Measurements from ENCODE around the gene MATK. TPM values are rescaled to one million over a fixed set of nuclear protein-coding genes. Genes with fewer than 3 reads are reported as not detected.

Gene MATK
- total and polyA plus RNA-seq, 2 donors from 2014 or later: 2.7 to 4.2 TPM

DNA sequence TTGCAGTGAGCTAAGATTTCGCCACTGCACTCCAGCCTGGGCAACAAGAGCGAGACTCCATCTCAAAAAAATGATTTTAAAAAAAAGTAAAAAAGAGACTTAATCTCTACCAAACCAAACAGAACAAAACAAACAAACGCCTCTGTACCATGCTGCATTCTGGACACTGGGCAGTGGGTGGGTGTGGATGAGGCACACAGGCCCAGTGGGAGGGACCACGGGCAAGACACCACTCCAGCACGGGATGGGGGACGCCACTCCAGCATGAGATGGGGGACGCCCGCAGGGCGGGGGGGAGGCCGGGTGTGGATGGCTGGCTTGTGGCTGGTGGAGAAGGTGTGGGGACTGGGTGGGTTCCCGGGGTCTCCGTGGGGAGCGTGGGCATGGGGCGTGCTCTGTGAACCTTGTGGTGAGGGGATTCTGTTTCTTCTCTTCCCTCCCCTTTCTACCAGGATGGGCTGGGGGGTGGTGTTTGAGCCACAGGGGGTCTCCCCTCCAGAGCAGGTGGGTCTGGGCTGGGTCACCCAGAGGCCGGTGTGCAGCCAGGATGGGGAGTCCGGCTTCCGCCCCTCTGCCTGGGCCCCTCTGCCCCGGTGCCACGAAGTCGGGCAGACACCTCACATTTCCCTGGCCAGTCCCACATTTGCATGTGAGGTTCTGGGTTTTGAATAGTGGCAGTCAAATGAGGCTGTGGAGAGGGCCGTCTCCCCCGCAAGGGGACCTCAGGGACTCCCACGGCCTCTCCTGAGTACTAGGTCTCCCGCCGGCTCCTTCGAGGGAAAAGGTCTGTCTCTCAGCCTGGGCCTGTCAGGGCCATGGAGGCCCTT, 23.9 kb upstream of the MATK start:
- no peaks in the 10 kb centered on the region for H3K27me3 ChIP-seq (ENCODE audit: control insufficient read depth, insufficient read depth, low read length)
- no peak for DNase-seq
- no peak overlapping the region for H3K9ac ChIP-seq (ENCODE audit: low read length in 3 of 3)
- H3K27ac ChIP-seq (ENCODE audit: low read depth in 2 of 2, low read length in 2 of 2): no peak overlapping the region
- peaks cover 0 to 14% (median 0%) of the 10 kb centered on the region in 3 donors for H3K4me1 ChIP-seq (ENCODE audit: control insufficient read depth in 2 of 3, insufficient read depth in 2 of 3, low read depth in 1 of 3, low read length in 3 of 3)
- H3K9me3 ChIP-seq (ENCODE audit: control insufficient read depth in 2 of 3, insufficient read depth in 1 of 3, low read length in 3 of 3): no peaks in the 10 kb centered on the region
- no peak for FAIRE-seq
- TF ChIP-seq, protein P1, sequence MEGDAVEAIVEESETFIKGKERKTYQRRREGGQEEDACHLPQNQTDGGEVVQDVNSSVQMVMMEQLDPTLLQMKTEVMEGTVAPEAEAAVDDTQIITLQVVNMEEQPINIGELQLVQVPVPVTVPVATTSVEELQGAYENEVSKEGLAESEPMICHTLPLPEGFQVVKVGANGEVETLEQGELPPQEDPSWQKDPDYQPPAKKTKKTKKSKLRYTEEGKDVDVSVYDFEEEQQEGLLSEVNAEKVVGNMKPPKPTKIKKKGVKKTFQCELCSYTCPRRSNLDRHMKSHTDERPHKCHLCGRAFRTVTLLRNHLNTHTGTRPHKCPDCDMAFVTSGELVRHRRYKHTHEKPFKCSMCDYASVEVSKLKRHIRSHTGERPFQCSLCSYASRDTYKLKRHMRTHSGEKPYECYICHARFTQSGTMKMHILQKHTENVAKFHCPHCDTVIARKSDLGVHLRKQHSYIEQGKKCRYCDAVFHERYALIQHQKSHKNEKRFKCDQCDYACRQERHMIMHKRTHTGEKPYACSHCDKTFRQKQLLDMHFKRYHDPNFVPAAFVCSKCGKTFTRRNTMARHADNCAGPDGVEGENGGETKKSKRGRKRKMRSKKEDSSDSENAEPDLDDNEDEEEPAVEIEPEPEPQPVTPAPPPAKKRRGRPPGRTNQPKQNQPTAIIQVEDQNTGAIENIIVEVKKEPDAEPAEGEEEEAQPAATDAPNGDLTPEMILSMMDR (IDR thresholded peaks at IDR 0.05; ENCODE audit: borderline replicate concordance, extremely low read depth, insufficient read depth): no peak
- intact Hi-C loops (cut with DNase I): no loop called here
- no peak overlapping the region for H3K4me3 ChIP-seq (ENCODE audit: low read length in 3 of 3)
- H3K36me3 ChIP-seq (ENCODE audit: control insufficient read depth in 2 of 3, insufficient read depth in 3 of 3, low read length in 3 of 3): no peaks in the 10 kb centered on the region

DNA sequence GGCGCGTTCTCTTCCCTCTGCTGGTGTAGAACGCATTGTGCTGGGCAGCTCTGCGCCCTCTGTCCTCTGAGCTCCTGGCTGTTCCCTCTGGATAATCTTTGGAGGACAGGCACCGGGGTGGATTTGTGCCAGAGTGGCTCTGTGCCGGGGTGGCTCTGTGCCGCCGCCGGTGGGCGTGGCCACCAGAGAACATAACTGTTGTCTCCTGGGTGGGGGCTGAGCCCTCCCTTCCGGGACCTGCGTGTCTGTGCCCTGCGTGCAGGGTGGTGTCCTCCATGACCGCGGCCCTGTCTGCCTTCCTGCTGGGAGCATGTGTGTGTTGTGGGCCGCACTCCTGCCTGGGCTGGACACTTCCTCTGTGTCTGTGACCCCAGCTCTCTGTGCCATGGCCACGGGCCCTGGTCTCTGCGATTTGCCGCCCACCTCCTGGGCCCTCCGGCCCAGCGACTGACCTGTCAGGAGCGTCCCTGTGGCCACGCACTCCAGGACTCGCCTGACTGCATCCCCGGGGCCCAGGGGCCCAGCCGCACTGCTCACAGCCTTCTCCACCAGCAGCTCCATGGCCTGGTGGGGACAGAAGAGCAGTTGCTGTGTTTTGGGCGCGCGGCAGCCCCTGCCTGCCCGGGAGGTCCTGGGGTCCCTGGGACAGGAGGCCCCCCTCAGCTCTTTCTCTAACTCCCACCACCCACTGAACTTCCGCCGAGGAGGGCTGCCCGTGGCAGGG, 22.4 kb upstream of the MATK start:
- no peak overlapping the region for H3K4me3 ChIP-seq (ENCODE audit: low read length in 3 of 3)
- H3K36me3 ChIP-seq (ENCODE audit: control insufficient read depth in 2 of 3, insufficient read depth in 3 of 3, low read length in 3 of 3): no peaks in the 10 kb centered on the region
- no peaks in the 10 kb centered on the region for H3K9me3 ChIP-seq (ENCODE audit: control insufficient read depth in 2 of 3, insufficient read depth in 1 of 3, low read length in 3 of 3)
- H3K9ac ChIP-seq (ENCODE audit: low read length in 3 of 3): no peak overlapping the region
- H3K4me1 ChIP-seq (ENCODE audit: control insufficient read depth in 2 of 3, insufficient read depth in 2 of 3, low read depth in 1 of 3, low read length in 3 of 3): peaks cover 0 to 13% (median 0%) of the 10 kb centered on the region in 3 donors
- H3K27ac ChIP-seq (ENCODE audit: low read depth in 2 of 2, low read length in 2 of 2): no peak overlapping the region
- intact Hi-C loops (cut with DNase I): no loop called here
- H3K27me3 ChIP-seq (ENCODE audit: control insufficient read depth, insufficient read depth, low read length): no peaks in the 10 kb centered on the region
- TF ChIP-seq, protein P1 (IDR thresholded peaks at IDR 0.05; ENCODE audit: borderline replicate concordance, extremely low read depth, insufficient read depth): no peak
- FAIRE-seq: no peak
- DNase-seq: no peak

DNA sequence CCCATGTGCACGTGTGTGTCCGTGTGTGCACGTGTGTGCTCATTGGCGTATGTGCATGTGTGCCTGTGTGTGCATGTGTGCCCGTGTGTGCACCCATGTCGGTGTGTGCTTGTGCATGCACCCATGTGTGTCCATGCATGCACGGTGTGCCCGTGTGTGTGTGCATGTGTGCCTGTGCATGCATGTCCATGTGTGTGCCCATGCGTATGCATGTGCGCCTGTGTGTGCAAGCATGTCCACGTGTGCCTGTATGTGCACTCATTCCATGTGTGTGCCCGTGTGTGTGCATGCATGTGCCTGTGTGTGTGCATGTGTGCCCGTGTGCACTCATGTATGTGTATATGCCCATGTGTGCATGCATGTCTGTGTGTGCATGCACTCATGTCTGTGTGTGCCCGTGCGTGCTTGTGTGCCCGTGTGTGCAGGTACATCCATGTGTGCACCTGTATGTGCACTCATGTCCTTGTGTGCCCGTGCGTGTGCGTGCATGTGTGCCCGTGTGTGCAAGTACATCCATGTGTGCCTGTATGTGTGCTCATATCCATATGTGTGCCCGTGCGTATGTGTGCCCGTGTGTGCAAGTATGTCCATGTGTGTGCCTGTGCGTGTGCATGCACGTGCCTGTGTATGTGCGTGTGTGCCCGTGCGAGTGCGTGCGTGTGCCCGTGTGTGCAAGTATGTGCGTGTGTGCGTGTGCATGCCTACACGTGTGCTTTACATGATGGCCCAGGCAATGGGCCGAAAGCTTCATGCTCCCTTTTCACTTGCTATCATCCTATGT, 21.6 kb upstream of the MATK start:
- Histone ChIP-seq H3K9ac (ENCODE audit: low read length in 3 of 3) (no peak overlapping the region), H3K36me3 (ENCODE audit: control insufficient read depth in 2 of 3, insufficient read depth in 3 of 3, low read length in 3 of 3) (no peaks in the 10 kb centered on the region), H3K4me3 (ENCODE audit: low read length in 3 of 3) (no peak overlapping the region), H3K4me1 (ENCODE audit: control insufficient read depth in 2 of 3, insufficient read depth in 2 of 3, low read depth in 1 of 3, low read length in 3 of 3) (peaks cover 0 to 10% (median 0%) of the 10 kb centered on the region in 3 donors), H3K27ac (ENCODE audit: low read depth in 2 of 2, low read length in 2 of 2) (no peak overlapping the region), H3K9me3 (ENCODE audit: control insufficient read depth in 2 of 3, insufficient read depth in 1 of 3, low read length in 3 of 3) (no peaks in the 10 kb centered on the region), H3K27me3 (ENCODE audit: control insufficient read depth, insufficient read depth, low read length) (no peaks in the 10 kb centered on the region)
- DNase-seq (no peak), FAIRE-seq (no peak)
- intact Hi-C loops (cut with DNase I): no loop called here
- TF ChIP-seq, protein P1 (IDR thresholded peaks at IDR 0.05; ENCODE audit: borderline replicate concordance, extremely low read depth, insufficient read depth): no peak
